Activated CD4-positive, alpha-beta memory T cell treated with anti-CD3 and anti-CD28 coated beads for 36 hours (primary cell): ENCODE results near the gene PDE4D. TPM values are rescaled to one million over a fixed set of nuclear protein-coding genes. Genes with fewer than 3 reads are reported as not detected.
A peak's percentile ranks its signal among the peaks of the same experiment; 100 is the strongest.
"Not testable (repeated sequence)": the region's sequence is repeated elsewhere in the genome, so short reads cannot be mapped to it uniquely, and the experiment has no call there.

Experiments
- CTCF ChIA-PET: fragments of 350-600 bp; sonication (Branson Sonifier 250); formaldehyde crosslinking; loops from one replicate; lab custom pipeline; 2021; ENCODE audit warnings: antibody characterized with exemption, inconsistent platforms; lab: Charles Lee
- POLR2A ChIA-PET: fragments of 350-600 bp; sonication (Branson Sonifier 250); formaldehyde crosslinking; loops from one replicate; lab custom pipeline; 2021; ENCODE audit warnings: antibody characterized with exemption; lab: Charles Lee
- DNase-seq: peaks from one replicate; pipeline ENCODE4 v3.0.0-alpha.2; 2020
- H3K27ac Mint-ChIP-seq: one replicate; pipeline ENCODE4 v1.8.0; 2021; ENCODE audit warnings: mixed read lengths
- H3K27me3 Mint-ChIP-seq: one replicate; pipeline ENCODE4 v1.8.0; 2021; ENCODE audit warnings: mixed read lengths
- H3K36me3 Mint-ChIP-seq: one replicate; pipeline ENCODE4 v1.8.0; 2021; ENCODE audit warnings: mixed read lengths
- H3K4me1 Mint-ChIP-seq: one replicate; pipeline ENCODE4 v1.8.0; 2021; ENCODE audit warnings: low read depth, mixed read lengths
- H3K4me3 Mint-ChIP-seq: one replicate; pipeline ENCODE4 v1.8.0; 2021; ENCODE audit warnings: mild to moderate bottlenecking, mixed read lengths
- H3K9me3 Mint-ChIP-seq: one replicate; pipeline ENCODE4 v1.8.0; 2021; ENCODE audit warnings: mixed read lengths
- intact Hi-C: fragments of 100-400 bp; cut with micrococcal nuclease; formaldehyde crosslinking; loops from one replicate; pipeline ENCODE4 v1.15.1; 2023
- total RNA-seq, 2 experiments: library from RNA; stranded (reverse); gene quantifications; one replicate each; pipeline ENCODE4 v1.2.3, GENCODE V29; 2021

PDE4D gene
- total RNA-seq, 2 experiments from 2014 or later = 49.3 to 50.8 TPM

DNA sequence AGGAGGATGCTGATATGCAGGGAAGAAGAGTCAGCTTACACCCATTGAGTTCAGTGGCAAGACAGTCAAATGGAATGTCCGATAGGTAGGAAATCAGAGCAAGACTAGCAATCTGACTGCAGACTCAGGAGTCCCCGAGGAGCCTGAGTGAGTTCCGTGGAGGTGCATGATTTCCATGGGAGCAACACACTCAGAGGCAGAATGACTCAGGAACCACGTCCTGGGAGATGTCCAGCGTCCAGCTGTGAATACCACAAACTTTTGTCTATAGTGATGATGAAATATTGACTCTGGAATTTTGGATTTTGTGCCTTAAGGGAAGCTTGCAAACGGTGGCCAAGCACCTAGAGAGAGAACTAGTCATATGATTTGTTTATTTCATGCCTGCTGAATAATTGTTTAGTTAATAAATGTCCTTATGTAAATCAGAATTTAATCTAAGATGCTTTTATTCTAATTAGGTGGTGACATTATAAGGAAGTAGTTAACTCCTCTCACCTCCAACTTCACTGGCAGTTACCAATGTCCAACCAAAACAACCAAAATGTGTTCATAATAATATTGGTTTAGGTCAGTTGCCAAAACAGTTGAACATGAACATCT is 100.4 kb downstream of the PDE4D start:
- CTCF ChIA-PET = interaction anchor here (0.8 to 2.2 kb wide), 3 partner anchors 8 to 605 kb away, joined by 3 to 6 read pairs (median 3); no protein-coding TSS in a partner anchor
- POLR2A ChIA-PET = no interaction called here
- intact Hi-C loops = loop anchor here (10.0 kb wide), 1 partner anchor 308 kb away; no protein-coding TSS in a partner anchor
- no peaks in the 10 kb centered on the region for H3K9me3 Mint-ChIP-seq
- H3K4me3 Mint-ChIP-seq = no peak overlapping the region
- no peaks in the 10 kb centered on the region for H3K36me3 Mint-ChIP-seq
- no peak for DNase-seq
- peaks cover 3% of the 10 kb centered on the region for H3K27me3 Mint-ChIP-seq
- H3K4me1 Mint-ChIP-seq = peaks cover 14% of the 10 kb centered on the region
- no peak overlapping the region for H3K27ac Mint-ChIP-seq

GRCh38 chr5:59791617-59792016 is 101.9 kb downstream of the PDE4D start:
- Mint-ChIP-seq H3K27me3 (peaks cover 7% of the 10 kb centered on the region), H3K4me1 (peaks cover 14% of the 10 kb centered on the region), H3K36me3 (no peaks in the 10 kb centered on the region), H3K9me3 (no peaks in the 10 kb centered on the region), H3K27ac (no peak overlapping the region), H3K4me3 (no peak overlapping the region)
- intact Hi-C loops = loop anchor here (10.0 kb wide), 1 partner anchor 307 kb away; no protein-coding TSS in a partner anchor
- CTCF ChIA-PET = interaction anchor here (0.8 to 5.2 kb wide), 4 partner anchors 9 to 603 kb away, joined by 3 to 26 read pairs (median 4); no protein-coding TSS in a partner anchor
- no peak for DNase-seq
- POLR2A ChIA-PET = interaction anchor here (0.7 kb wide), 1 partner anchor 12 kb away, joined by 3 read pairs; no protein-coding TSS in a partner anchor

- peak overlapping the region; percentile 43 for H3K27ac Mint-ChIP-seq
- peaks cover 14% of the 10 kb centered on the region for H3K4me1 Mint-ChIP-seq
- no peak for DNase-seq
- peaks cover 7% of the 10 kb centered on the region for H3K27me3 Mint-ChIP-seq
- POLR2A ChIA-PET = no interaction called here
- no peaks in the 10 kb centered on the region for H3K36me3 Mint-ChIP-seq
- peak overlapping the region; percentile 12 for H3K4me3 Mint-ChIP-seq
- CTCF ChIA-PET = interaction anchor here (0.7 to 5.2 kb wide), 5 partner anchors 9 to 602 kb away, joined by 3 to 26 read pairs (median 4); no protein-coding TSS in a partner anchor
- intact Hi-C loops = loop anchor here (10.0 kb wide), 1 partner anchor 306 kb away; no protein-coding TSS in a partner anchor
- H3K9me3 Mint-ChIP-seq = no peaks in the 10 kb centered on the region
Observed at GRCh38 chr5:59790776-59791475, 102.6 kb downstream of the PDE4D start.

DNA sequence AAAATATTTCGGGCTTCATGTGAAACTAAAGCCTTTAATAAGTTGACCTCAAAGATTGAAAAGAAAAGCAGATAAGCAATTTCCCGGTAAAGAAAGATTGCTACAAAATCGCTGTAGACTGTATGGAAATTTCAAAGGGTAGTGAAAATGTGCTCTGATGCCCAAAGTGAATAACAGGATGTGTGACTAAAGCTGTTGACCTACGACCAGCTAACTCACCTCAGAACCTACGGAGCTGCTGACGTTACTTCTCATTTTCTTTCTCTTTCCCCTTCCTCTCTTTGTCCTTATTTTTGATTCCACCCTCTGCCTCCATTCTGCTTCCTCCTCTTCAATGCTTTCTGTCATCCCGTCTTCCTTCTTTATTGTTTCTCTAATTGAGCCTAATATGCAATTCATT is 103.2 kb downstream of the PDE4D start:
- DNase-seq = no peak
- Mint-ChIP-seq H3K9me3 (no peaks in the 10 kb centered on the region), H3K27ac (peak overlapping the region; percentile 43), H3K36me3 (no peaks in the 10 kb centered on the region), H3K4me3 (peak overlapping the region; percentile 12), H3K4me1 (peaks cover 14% of the 10 kb centered on the region), H3K27me3 (peaks cover 9% of the 10 kb centered on the region)
- POLR2A ChIA-PET = no interaction called here
- intact Hi-C loops = loop anchor here (10.0 kb wide), 1 partner anchor 306 kb away; no protein-coding TSS in a partner anchor
- CTCF ChIA-PET = interaction anchor here (0.7 to 5.2 kb wide), 3 partner anchors 10 to 602 kb away, joined by 4 to 26 read pairs (median 4); no protein-coding TSS in a partner anchor

- no peak for DNase-seq
- H3K9me3 Mint-ChIP-seq = no peaks in the 10 kb centered on the region
- peaks cover 14% of the 10 kb centered on the region for H3K4me1 Mint-ChIP-seq
- H3K4me3 Mint-ChIP-seq = peak overlapping the region; percentile 11
- intact Hi-C loops = loop anchor here (10.0 kb wide), 1 partner anchor 305 kb away; no protein-coding TSS in a partner anchor
- peak overlapping the region; percentile 53 for H3K27ac Mint-ChIP-seq
- CTCF ChIA-PET = interaction anchor here (1.1 to 5.2 kb wide), 4 partner anchors 10 to 601 kb away, joined by 3 to 26 read pairs (median 4); no protein-coding TSS in a partner anchor
- no peaks in the 10 kb centered on the region for H3K36me3 Mint-ChIP-seq
- POLR2A ChIA-PET = no interaction called here
- peaks cover 9% of the 10 kb centered on the region for H3K27me3 Mint-ChIP-seq
Observed at GRCh38 chr5:59789894-59790293, 103.6 kb downstream of the PDE4D start.

- Mint-ChIP-seq H3K4me1 (peaks cover 14% of the 10 kb centered on the region), H3K9me3 (no peaks in the 10 kb centered on the region), H3K4me3 (no peak overlapping the region), H3K27ac (no peak overlapping the region), H3K36me3 (no peaks in the 10 kb centered on the region), H3K27me3 (peaks cover 9% of the 10 kb centered on the region)
- CTCF ChIA-PET = interaction anchor here (1.1 to 5.2 kb wide), 5 partner anchors 11 to 116 kb away, joined by 3 to 26 read pairs (median 4); no protein-coding TSS in a partner anchor
- intact Hi-C loops = no loop called here
- POLR2A ChIA-PET = no interaction called here
- no peak for DNase-seq
Observed at GRCh38 chr5:59789197-59789596, 104.3 kb downstream of the PDE4D start.

DNA sequence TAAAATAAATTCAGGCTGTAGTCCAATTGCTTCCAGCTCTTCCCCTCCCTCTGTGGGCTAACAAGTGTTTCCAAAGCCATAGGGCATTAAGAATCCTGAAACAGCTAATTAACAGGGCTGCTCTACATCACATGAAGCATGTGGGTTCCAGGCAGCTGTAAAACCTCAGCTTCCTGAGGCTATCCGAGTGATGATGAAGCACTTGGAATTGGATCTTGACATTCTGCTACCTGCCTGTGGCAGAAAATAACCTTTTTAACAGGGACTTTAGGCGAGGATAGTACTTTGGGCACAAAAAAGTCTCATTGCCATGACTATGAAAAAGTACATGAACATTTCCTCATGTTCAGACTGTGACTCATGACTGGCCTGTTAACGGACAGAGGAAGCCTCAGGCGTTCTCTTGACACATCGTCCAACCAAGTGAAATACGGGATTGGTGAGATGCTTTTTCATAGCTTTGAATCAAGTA is 107.2 kb downstream of the PDE4D start:
- Mint-ChIP-seq H3K27ac (no peak overlapping the region), H3K27me3 (peaks cover 6% of the 10 kb centered on the region), H3K4me1 (peaks cover 11% of the 10 kb centered on the region), H3K9me3 (no peaks in the 10 kb centered on the region), H3K36me3 (no peaks in the 10 kb centered on the region), H3K4me3 (no peak overlapping the region)
- CTCF ChIA-PET = interaction anchor here (0.8 kb wide), 1 partner anchor 24 kb away, joined by 4 read pairs; no protein-coding TSS in a partner anchor
- no peak for DNase-seq
- intact Hi-C loops = no loop called here
- POLR2A ChIA-PET = no interaction called here

DNA sequence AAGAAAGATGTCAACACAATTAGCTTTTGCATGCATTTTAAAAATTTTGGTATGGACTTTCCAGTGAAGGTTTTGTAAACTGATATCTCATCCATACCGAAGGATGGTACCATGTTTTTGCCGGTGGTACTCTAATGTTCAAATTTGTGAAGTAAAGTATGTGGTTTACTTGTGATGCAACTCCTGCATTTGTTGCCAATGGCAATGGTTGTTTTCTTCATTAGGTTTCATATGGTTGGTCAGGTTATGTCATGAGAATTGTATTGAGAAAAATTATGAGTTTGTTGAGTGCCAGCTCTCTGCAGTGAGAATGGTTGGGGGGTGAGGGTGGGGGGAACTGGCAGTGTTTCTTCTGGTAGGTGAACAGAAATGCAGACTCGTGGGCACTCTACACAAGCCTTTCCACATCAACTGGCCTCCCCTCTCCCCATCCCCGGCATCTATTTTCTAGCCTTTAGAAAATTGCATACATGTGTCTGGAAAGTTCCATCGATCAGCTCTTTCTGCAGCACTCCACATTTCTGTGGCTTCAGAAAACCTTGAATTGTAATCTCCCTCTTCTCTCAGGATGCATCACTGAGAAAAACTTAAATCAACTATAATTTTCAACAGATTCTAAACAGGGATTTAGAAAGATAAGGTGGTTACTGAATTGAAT is 107.7 kb downstream of the PDE4D start:
- intact Hi-C loops = no loop called here
- H3K27ac Mint-ChIP-seq = no peak overlapping the region

DNA sequence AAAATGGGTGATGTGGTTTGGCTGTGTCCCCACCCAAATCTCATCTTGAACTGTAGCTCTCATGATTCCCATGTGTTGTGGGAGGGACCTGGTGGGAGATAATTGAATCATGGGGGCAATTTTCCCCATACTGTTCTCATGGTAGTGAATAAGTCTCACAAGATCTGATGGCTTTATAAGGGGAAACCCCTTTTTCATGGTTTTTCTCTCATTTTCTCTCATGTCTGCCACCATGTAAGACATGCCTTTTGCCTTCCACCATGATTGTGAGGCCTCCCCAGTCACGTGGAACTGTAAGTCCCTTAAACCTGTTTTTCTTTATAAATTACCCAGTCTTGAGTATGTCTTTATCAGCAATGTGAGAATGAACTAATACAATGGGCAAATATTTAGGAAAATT is 108.8 kb downstream of the PDE4D start:
- H3K36me3 Mint-ChIP-seq, H3K4me1 Mint-ChIP-seq, intact Hi-C loops, DNase-seq, POLR2A ChIA-PET, H3K4me3 Mint-ChIP-seq, H3K27me3 Mint-ChIP-seq, H3K27ac Mint-ChIP-seq, H3K9me3 Mint-ChIP-seq: not testable (repeated sequence)
- CTCF ChIA-PET = interaction anchor here (0.8 kb wide), 1 partner anchor 16 kb away, joined by 3 read pairs; no protein-coding TSS in a partner anchor

More for the DNA sequence above, 107.7 kb downstream of the PDE4D start:
- H3K4me3 Mint-ChIP-seq = no peak overlapping the region
- ChIA-PET POLR2A (no interaction called here), CTCF (interaction anchor here (0.8 kb wide), 1 partner anchor 15 kb away, joined by 3 read pairs; no protein-coding TSS in a partner anchor)
- H3K36me3 Mint-ChIP-seq = no peaks in the 10 kb centered on the region
- no peak for DNase-seq
- peaks cover 11% of the 10 kb centered on the region for H3K4me1 Mint-ChIP-seq
- peaks cover 6% of the 10 kb centered on the region for H3K27me3 Mint-ChIP-seq
- H3K9me3 Mint-ChIP-seq = no peaks in the 10 kb centered on the region

- ChIA-PET CTCF (interaction anchor here (1.1 kb wide), 1 partner anchor 27 kb away, joined by 3 read pairs; no protein-coding TSS in a partner anchor), POLR2A (no interaction called here)
- no peak for DNase-seq
- Mint-ChIP-seq H3K27ac (no peak overlapping the region), H3K4me1 (no peaks in the 10 kb centered on the region), H3K9me3 (no peaks in the 10 kb centered on the region), H3K4me3 (no peak overlapping the region), H3K27me3 (peaks cover 6% of the 10 kb centered on the region), H3K36me3 (no peaks in the 10 kb centered on the region)
- intact Hi-C loops = no loop called here
Observed at GRCh38 chr5:59783264-59783663, 110.3 kb downstream of the PDE4D start.

DNA sequence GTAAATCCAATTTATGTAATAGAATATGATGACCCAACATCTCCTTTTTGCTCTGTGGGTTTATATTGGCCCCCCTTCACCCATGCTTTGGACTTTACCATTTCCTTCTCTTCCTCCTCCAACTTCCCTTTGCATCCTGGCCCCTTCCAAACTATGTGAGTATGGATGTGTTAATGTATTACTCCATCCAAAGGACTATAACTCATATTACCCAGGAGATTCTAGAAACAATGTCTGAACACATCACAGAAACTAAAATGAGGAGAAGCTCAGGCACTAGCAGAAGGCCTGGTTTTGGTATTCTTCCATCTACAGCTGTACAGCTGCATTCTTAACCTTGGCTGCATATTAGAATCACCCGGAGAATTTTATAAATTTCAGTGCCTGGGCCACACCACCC is 110.7 kb downstream of the PDE4D start:
- Mint-ChIP-seq H3K36me3 (no peaks in the 10 kb centered on the region), H3K4me3 (no peak overlapping the region), H3K9me3 (no peaks in the 10 kb centered on the region), H3K27me3 (peaks cover 6% of the 10 kb centered on the region), H3K27ac (no peak overlapping the region), H3K4me1 (no peaks in the 10 kb centered on the region)
- POLR2A ChIA-PET = no interaction called here
- CTCF ChIA-PET = no interaction called here
- intact Hi-C loops = no loop called here
- no peak for DNase-seq
